ENCODE data around the gene SLC34A2. TPM values are rescaled to one million over a fixed set of nuclear protein-coding genes. Genes with fewer than 3 reads are reported as not detected.
"Not testable (repeated sequence)": the region's sequence is repeated elsewhere in the genome, so short reads cannot be mapped to it uniquely, and the experiment has no call there.

Gene SLC34A2, protein sequence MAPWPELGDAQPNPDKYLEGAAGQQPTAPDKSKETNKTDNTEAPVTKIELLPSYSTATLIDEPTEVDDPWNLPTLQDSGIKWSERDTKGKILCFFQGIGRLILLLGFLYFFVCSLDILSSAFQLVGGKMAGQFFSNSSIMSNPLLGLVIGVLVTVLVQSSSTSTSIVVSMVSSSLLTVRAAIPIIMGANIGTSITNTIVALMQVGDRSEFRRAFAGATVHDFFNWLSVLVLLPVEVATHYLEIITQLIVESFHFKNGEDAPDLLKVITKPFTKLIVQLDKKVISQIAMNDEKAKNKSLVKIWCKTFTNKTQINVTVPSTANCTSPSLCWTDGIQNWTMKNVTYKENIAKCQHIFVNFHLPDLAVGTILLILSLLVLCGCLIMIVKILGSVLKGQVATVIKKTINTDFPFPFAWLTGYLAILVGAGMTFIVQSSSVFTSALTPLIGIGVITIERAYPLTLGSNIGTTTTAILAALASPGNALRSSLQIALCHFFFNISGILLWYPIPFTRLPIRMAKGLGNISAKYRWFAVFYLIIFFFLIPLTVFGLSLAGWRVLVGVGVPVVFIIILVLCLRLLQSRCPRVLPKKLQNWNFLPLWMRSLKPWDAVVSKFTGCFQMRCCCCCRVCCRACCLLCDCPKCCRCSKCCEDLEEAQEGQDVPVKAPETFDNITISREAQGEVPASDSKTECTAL
- total RNA-seq = 1 to 10 TPM; 1.3 to 4.0 (median 2.3) TPM

DNA sequence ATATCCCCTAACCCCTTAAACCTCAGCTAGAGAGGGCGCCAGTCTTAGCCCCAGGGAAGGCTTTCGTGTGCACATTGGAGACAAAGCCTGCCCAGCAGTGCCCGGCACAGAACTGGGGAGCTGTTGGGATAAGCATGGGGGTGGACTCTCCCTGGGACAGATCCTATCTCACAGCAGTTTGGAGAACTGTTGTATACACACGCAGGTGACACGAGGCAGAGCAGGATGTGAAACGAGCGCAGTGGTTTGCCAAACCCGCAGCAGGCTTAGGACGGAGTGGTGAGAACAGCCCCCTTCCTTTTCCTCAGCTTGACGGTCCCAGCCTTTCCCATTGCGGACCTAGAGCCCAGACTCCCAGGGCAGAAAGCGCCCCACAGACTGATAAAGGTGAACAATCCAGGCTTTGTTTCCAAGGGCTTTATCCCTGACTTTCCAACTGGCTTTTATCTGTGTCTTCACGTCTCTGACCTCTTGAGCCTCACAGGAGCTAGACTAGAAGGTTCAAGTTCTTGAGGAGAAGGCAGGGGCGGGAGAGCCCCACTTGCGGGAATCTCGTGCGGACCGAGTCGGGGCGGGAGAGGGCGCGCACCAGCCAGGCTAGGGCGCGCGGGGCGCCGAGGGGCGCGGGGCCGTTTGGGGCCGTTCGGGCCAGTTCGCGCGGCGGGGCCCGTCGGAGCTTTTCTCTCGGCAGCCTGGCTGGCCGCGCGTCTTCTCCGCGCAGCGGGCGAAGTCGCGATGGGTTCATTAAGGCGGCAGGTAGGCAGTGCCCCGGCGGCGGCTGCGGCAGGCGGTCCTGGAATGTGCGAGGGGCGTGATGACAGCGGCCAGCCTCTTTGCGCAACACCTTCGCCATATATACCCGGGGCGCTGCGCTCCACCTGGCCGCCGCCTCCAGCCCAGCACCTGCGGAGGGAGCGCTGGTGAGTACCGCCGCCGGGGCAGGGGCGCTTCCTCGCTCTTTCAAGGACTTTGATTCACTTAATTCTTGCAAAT lies at the start of gene SLC34A2:
Gene SLC34A2, plus strand, starts transcription at position 881 of the 993 bp plus-strand sequence. CDS start 6,650 bp downstream, outside the sequence.
- 7 to 10% methylated on average over 38 to 45 of the region's 71 CpGs for WGBS, 2 donors
- no peak within 1 kb of the TSS for H3K4me3 ChIP-seq (ENCODE audit: low read depth, poor library complexity, severe bottlenecking)
- no peak for DNase-seq (ENCODE audit: low spot score in 2 of 2)
- intact Hi-C loops (cut with DNase I; ENCODE audit: low total_unique reads) = no loop called here
- TF ChIP-seq POLR2A (IDR thresholded peaks at IDR 0.05) = no peak
- TF ChIP-seq, protein P1, sequence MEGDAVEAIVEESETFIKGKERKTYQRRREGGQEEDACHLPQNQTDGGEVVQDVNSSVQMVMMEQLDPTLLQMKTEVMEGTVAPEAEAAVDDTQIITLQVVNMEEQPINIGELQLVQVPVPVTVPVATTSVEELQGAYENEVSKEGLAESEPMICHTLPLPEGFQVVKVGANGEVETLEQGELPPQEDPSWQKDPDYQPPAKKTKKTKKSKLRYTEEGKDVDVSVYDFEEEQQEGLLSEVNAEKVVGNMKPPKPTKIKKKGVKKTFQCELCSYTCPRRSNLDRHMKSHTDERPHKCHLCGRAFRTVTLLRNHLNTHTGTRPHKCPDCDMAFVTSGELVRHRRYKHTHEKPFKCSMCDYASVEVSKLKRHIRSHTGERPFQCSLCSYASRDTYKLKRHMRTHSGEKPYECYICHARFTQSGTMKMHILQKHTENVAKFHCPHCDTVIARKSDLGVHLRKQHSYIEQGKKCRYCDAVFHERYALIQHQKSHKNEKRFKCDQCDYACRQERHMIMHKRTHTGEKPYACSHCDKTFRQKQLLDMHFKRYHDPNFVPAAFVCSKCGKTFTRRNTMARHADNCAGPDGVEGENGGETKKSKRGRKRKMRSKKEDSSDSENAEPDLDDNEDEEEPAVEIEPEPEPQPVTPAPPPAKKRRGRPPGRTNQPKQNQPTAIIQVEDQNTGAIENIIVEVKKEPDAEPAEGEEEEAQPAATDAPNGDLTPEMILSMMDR (IDR thresholded peaks at IDR 0.05) = no peak

DNA sequence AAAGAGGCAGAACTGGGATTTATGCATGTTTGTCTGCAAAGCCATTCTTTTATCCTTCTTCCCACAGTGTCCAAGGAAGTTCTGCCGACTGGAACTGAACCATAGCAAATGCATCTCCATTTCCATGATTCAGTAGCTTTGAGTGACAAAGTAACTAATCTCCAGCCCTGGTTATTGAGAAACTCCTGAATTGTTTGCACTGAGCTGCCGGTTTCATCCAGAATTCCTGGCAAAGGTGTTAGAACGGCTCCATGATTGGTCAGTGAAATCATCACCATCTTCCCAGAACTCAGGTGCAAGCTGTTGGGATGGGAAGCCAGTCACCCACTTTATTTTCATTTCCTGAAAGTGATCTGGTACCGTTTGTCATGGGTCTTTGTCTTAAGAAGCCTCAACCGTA lies 47.0 kb upstream of the SLC34A2 start:
- intact Hi-C loops (cut with DNase I; ENCODE audit: low total_unique reads) = no loop called here
- TF ChIP-seq, protein P1 (IDR thresholded peaks at IDR 0.05) = no peak
- no peak for TF ChIP-seq POLR2A (IDR thresholded peaks at IDR 0.05)
- WGBS, 2 donors = 87 to 91% methylated on average over 5 of the region's 5 CpGs
- DNase-seq (ENCODE audit: low spot score in 2 of 2) = no peak
- no peak overlapping the region for H3K4me3 ChIP-seq (ENCODE audit: low read depth, poor library complexity, severe bottlenecking)

DNA sequence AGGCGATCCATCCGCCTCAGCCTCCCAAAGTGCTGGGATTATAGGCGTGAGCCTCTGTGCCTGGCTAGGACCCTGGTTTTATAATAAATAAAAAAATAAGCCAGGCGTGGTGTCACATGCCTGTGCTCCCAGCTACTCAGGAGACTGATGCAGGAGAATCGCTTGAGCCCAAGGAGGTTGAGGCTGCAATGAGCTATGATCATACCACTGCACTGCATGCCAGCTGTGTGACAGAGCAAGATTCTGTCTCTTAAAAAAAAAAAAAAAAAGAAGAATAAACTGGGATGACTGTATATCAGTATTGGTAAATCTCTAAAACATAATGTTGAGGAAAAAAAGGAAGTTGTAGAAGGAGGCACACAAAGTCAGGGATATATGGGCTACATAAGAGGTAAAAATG lies 45.7 kb upstream of the SLC34A2 start:
- intact Hi-C loops (cut with DNase I; ENCODE audit: low total_unique reads) = no loop called here
- no peak for DNase-seq (ENCODE audit: low spot score in 2 of 2)
- TF ChIP-seq POLR2A (IDR thresholded peaks at IDR 0.05) = no peak
- TF ChIP-seq, protein P1 (IDR thresholded peaks at IDR 0.05) = no peak
- WGBS, 2 donors = 83 to 87% methylated on average over 5 of the region's 5 CpGs
- no peak overlapping the region for H3K4me3 ChIP-seq (ENCODE audit: low read depth, poor library complexity, severe bottlenecking)

DNA sequence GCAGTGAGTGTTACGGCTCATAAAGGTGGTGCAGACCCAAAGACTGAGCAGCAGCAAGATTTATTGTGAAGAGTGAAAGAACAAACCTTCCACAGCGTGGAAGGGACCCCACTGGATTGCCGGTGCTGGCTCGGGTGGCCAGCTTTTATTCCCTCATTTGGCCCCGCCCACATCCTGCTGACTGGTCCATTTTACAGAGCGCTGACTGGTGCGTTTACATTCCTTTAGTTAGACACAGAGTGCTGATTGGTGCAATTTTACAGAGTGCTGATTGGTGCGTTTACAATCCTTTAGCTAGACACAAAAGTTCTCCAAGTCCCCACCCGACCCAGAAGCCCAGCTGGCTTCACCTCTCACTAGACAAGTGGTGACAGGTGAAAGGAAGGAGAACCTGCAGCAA lies 42.0 kb upstream of the SLC34A2 start:
- H3K4me3 ChIP-seq (ENCODE audit: low read depth, poor library complexity, severe bottlenecking); DNase-seq (ENCODE audit: low spot score in 2 of 2); intact Hi-C loops (cut with DNase I; ENCODE audit: low total_unique reads): not testable (repeated sequence)
- WGBS, 2 donors = 81 to 84% methylated on average over 9 of the region's 9 CpGs

DNA sequence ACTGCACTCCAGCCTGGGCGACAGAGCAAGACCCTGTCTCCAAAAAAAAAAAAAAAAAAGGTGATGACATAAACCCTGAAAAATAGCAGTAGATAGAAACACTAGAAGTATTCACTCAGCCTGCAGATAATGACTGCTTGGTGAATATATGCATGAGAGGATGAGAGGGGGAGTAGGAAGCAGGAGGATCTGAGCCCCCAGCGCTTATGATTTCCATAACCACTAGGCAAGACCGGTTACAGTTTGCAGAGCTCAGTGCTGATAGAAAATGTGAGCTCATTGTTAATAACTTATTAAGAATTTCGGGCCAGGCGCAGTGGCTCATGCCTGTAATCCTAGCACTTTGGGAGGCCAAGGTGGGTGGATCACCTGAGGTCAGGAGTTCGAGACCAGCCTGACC lies 40.8 kb upstream of the SLC34A2 start:
- no peak overlapping the region for H3K4me3 ChIP-seq (ENCODE audit: low read depth, poor library complexity, severe bottlenecking)
- DNase-seq (ENCODE audit: low spot score in 2 of 2) = no peak
- no peak for TF ChIP-seq POLR2A (IDR thresholded peaks at IDR 0.05)
- TF ChIP-seq, protein P1 (IDR thresholded peaks at IDR 0.05) = no peak
- 87 to 92% methylated on average over 6 of the region's 6 CpGs for WGBS, 2 donors
- intact Hi-C loops (cut with DNase I; ENCODE audit: low total_unique reads) = no loop called here
